Liver (tissue), 3 donors: ENCODE measurements around the gene FLNA.

Experiments used
- EGR1 ChIP-seq, 2 donors: IDR thresholded peaks; 2 replicates each; pipeline ENCODE4 v1.6.1; 2016 to 2018; ENCODE audit warnings: antibody characterized with exemption in 2 of 2, low read depth in 2 of 2
- FOXA1 ChIP-seq: IDR thresholded peaks from 2 replicates; pipeline ENCODE4 v1.6.1; 2016; ENCODE audit warnings: antibody characterized with exemption
- GABPA ChIP-seq, 2 donors: IDR thresholded peaks in 1 of 2; conservative IDR thresholded peaks in 1 of 2; 2 replicates each; pipeline ENCODE4 v1.6.1; 2016; ENCODE audit warnings: antibody characterized with exemption in 2 of 2, mild to moderate bottlenecking in 1 of 2, moderate library complexity in 1 of 2
- RXRA ChIP-seq, 2 donors: IDR thresholded peaks; 2 replicates each; pipeline ENCODE4 v1.6.1; 2017 to 2018; ENCODE audit warnings: antibody characterized with exemption in 2 of 2, mild to moderate bottlenecking in 1 of 2
- YY1 ChIP-seq: IDR thresholded peaks from 2 replicates; pipeline ENCODE4 v1.6.1; 2016; ENCODE audit warnings: antibody characterized with exemption, mild to moderate bottlenecking
- TF ChIP-seq, protein P1 (sequence below): fragments of 150-350 bp; IDR thresholded peaks from 2 replicates; pipeline ENCODE4 v1.5.1; 2017; ENCODE audit warnings: improper control_type of control experiment, low read depth, low read length; ENCODE audit not compliant: missing input control
- donor health status: healthy.
- donor health status: healthy.

GRCh38 chrX:154381271-154381670 is 6.8 kb upstream of the FLNA start:
- TF ChIP-seq, protein P1, sequence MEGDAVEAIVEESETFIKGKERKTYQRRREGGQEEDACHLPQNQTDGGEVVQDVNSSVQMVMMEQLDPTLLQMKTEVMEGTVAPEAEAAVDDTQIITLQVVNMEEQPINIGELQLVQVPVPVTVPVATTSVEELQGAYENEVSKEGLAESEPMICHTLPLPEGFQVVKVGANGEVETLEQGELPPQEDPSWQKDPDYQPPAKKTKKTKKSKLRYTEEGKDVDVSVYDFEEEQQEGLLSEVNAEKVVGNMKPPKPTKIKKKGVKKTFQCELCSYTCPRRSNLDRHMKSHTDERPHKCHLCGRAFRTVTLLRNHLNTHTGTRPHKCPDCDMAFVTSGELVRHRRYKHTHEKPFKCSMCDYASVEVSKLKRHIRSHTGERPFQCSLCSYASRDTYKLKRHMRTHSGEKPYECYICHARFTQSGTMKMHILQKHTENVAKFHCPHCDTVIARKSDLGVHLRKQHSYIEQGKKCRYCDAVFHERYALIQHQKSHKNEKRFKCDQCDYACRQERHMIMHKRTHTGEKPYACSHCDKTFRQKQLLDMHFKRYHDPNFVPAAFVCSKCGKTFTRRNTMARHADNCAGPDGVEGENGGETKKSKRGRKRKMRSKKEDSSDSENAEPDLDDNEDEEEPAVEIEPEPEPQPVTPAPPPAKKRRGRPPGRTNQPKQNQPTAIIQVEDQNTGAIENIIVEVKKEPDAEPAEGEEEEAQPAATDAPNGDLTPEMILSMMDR = no peak
- TF ChIP-seq RXRA (IDR thresholded peaks at IDR 0.05) = no peak
- no peak for TF ChIP-seq GABPA (IDR thresholded peaks at IDR 0.05 in 1 of 2, conservative IDR thresholded peaks at IDR 0.05 in 1 of 2)
- no peak for TF ChIP-seq EGR1 (IDR thresholded peaks at IDR 0.05; ENCODE audit: low read depth in 2 of 2)
- TF ChIP-seq YY1 = no peak
- no peak for TF ChIP-seq FOXA1
